Measurements from ENCODE around the gene ADAMTS8. TPM values are rescaled to one million over a fixed set of nuclear protein-coding genes. Genes with fewer than 3 reads are reported as not detected.

Gene ADAMTS8
- total and polyA plus RNA-seq, 2 experiments from 2014 or later = 3.8 to 6.6 TPM

DNA sequence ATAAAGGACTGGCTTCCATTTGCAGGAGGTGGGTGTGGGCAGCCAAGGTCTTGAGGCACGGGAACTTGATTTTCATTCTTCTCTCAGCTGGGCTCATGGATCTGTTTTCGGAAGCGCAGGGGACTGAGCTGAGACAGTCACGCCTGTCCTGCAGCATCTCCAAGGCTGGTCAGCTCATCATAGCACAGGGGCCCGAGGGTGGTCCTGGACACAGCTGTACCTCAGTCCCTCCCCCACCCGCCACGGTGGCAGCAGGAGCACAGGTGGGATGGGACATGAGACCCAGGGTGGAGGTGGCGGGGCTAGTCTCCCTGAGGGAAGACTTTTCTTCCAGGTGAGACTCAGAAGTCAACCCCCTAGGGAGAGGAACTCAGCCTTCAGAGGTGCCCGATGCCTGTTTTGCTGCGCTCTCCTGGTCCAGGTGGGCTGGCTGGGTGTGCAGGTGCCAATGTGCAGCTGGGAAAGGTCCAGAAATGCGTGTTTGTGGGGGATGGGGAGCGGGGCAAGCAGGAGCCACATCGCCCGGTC lies 3.7 kb downstream of the ADAMTS8 start:
- Histone ChIP-seq H3K27me3 (peaks cover 34% of the 10 kb centered on the region), H3K9me3 (ENCODE audit: low read depth) (no peaks in the 10 kb centered on the region), H3K36me3 (no peaks in the 10 kb centered on the region), H3K27ac (no peak overlapping the region), H3K4me3 (no peak overlapping the region), H3K4me1 (ENCODE audit: low read depth) (peaks cover 11% of the 10 kb centered on the region)
- TF ChIP-seq, protein P1, sequence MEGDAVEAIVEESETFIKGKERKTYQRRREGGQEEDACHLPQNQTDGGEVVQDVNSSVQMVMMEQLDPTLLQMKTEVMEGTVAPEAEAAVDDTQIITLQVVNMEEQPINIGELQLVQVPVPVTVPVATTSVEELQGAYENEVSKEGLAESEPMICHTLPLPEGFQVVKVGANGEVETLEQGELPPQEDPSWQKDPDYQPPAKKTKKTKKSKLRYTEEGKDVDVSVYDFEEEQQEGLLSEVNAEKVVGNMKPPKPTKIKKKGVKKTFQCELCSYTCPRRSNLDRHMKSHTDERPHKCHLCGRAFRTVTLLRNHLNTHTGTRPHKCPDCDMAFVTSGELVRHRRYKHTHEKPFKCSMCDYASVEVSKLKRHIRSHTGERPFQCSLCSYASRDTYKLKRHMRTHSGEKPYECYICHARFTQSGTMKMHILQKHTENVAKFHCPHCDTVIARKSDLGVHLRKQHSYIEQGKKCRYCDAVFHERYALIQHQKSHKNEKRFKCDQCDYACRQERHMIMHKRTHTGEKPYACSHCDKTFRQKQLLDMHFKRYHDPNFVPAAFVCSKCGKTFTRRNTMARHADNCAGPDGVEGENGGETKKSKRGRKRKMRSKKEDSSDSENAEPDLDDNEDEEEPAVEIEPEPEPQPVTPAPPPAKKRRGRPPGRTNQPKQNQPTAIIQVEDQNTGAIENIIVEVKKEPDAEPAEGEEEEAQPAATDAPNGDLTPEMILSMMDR (IDR thresholded peaks at IDR 0.05; ENCODE audit: low read depth, low read length) = no peak
- no peak for DNase-seq (ENCODE audit: low read depth in 1 of 2, low spot score in 1 of 2)

DNA sequence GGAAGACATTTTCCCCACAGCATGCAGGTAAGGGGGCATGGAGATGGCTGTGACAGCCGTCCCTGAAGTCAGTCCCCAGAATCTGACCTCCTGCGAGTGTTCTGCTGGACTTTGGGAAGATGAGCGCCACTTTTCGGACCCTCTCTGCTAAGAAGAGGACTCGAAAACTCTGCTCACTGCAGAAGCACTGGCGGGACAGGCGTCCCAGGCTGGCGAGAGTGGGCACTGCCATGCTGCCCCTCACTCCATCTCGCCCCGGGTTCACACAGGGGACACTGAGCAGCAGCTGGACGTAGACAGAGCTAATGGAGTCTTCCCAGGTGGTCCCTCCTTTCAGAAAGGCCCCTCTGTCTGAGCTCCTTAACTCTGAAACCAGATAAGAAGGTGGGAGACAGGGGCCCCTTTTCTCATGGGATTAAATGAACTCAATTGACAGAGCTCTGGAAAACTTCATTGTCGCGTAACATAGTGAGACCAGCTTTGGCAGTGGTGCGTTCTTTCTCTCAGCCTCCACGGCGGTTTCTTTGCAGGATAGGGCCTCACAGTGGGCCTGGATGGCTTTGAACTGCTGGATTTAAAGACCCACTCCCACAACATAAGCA lies 4.8 kb downstream of the ADAMTS8 start:
- Histone ChIP-seq H3K27me3 (peaks cover 23% of the 10 kb centered on the region), H3K4me3 (no peak overlapping the region), H3K27ac (peak overlapping the region; percentile 84), H3K36me3 (no peaks in the 10 kb centered on the region), H3K4me1 (ENCODE audit: low read depth) (peaks cover 11% of the 10 kb centered on the region), H3K9me3 (ENCODE audit: low read depth) (no peaks in the 10 kb centered on the region)
- peak in 1 of 2 donors; percentile 80 for DNase-seq (ENCODE audit: low read depth in 1 of 2, low spot score in 1 of 2)
- TF ChIP-seq, protein P1 (IDR thresholded peaks at IDR 0.05; ENCODE audit: low read depth, low read length) = no peak

DNA sequence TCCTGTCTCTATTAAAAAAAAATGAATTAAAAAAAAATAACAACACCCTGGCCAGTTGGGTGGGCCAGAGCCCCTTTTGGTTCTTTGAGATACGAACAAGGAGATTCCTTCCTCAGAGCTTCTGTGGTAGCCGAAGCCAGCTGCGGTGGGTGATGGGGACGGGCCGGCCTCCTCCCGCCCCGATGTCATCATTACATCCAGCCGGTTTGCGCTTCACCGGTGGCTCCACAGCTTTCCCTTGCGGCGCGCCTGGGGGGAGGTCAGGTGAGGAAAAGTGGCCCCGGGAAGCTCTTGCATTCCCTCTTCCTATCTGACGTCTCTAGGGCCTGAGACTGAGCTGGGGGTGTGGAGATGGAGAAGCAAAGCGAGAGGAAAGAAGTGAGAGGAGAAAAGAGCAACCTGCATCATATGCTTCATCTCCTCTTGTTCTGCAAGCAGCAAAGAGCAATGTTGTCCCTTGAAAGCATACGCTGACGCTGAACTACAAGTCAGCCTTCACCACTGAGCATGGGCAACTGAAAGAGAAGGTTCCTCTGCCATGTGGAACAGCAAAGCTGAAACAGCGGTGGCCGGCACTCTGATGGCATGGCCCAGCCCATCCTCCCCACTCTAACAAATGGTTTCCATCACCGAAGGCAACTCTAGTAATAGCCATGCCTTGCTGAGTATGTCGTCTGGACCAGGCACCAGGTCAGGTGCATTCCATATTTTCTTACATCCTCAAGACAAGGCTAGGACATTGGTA lies 6.0 kb downstream of the ADAMTS8 start:
- no peak for DNase-seq (ENCODE audit: low read depth in 1 of 2, low spot score in 1 of 2)
- no peak overlapping the region for H3K4me3 ChIP-seq
- peaks cover 11% of the 10 kb centered on the region for H3K4me1 ChIP-seq (ENCODE audit: low read depth)
- H3K36me3 ChIP-seq = no peaks in the 10 kb centered on the region
- H3K9me3 ChIP-seq (ENCODE audit: low read depth) = no peaks in the 10 kb centered on the region
- peaks cover 13% of the 10 kb centered on the region for H3K27me3 ChIP-seq
- TF ChIP-seq, protein P1 (IDR thresholded peaks at IDR 0.05; ENCODE audit: low read depth, low read length) = no peak
- H3K27ac ChIP-seq = no peak overlapping the region

DNA sequence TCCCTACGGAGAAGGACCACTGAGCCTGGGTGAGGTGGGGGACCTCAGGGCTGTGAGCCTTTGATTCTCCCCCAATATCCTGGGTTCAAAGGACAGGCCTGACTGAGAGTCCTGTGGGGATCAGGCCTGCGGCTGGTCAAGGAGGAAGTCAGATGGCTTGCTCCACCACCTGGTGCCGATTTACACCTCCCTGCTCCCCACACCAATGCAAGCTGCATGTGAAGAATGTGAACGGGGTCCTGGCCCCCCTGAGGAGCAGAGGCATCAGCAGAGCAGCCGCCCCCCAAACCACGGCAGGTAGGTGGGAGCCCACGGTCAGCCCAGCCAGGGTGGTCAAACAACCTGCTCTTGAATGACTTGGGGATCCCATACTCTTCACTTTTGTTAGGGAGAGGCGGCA lies 6.7 kb downstream of the ADAMTS8 start:
- H3K9me3 ChIP-seq (ENCODE audit: low read depth) = no peaks in the 10 kb centered on the region
- H3K4me1 ChIP-seq (ENCODE audit: low read depth) = peaks cover 11% of the 10 kb centered on the region
- TF ChIP-seq, protein P1 (IDR thresholded peaks at IDR 0.05; ENCODE audit: low read depth, low read length) = no peak
- H3K27me3 ChIP-seq = peaks cover 6% of the 10 kb centered on the region
- H3K4me3 ChIP-seq = no peak overlapping the region
- no peaks in the 10 kb centered on the region for H3K36me3 ChIP-seq
- H3K27ac ChIP-seq = no peak overlapping the region
- no peak for DNase-seq (ENCODE audit: low read depth in 1 of 2, low spot score in 1 of 2)

DNA sequence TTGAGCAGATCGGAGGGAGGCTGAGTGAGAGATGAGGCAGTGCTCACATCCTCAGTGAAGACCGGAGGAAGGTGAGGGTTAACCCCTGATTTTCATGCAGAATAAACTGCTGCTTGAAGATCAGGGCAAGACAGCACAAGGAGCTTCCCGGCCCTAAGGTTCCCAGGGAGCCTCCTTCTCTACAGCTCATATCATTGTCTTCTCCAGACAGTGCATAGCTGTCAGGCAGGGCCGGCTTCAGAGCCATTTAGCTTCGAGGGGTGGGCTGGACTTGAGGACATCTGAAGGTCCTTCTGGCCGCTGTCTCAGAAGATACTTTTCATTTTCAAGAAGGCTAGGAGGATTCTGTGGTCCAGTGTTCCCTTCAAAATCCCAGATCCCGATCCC lies 7.2 kb downstream of the ADAMTS8 start:
- no peak overlapping the region for H3K4me3 ChIP-seq
- TF ChIP-seq, protein P1 (IDR thresholded peaks at IDR 0.05; ENCODE audit: low read depth, low read length) = no peak
- peaks cover 11% of the 10 kb centered on the region for H3K4me1 ChIP-seq (ENCODE audit: low read depth)
- H3K27ac ChIP-seq = no peak overlapping the region
- no peaks in the 10 kb centered on the region for H3K9me3 ChIP-seq (ENCODE audit: low read depth)
- no peak for DNase-seq (ENCODE audit: low read depth in 1 of 2, low spot score in 1 of 2)
- H3K36me3 ChIP-seq = no peaks in the 10 kb centered on the region
- H3K27me3 ChIP-seq = peaks cover under 1% of the 10 kb centered on the region
